Neural cell (in vitro differentiated cells): ENCODE results near the gene PARVG. TPM values are rescaled to one million over a fixed set of nuclear protein-coding genes. Genes with fewer than 3 reads are reported as not detected.

Source experiments
- H2AFZ ChIP-seq: fragments of 200-600, 300-800 bp; sonication (generic), shearing (Covaris generic); 2 replicates; pipeline ENCODE4 v1.6.0; 2014; ENCODE audit warnings: low read depth, mild to moderate bottlenecking, antibody characterized with exemption, low read length, moderate library complexity
- H3F3A ChIP-seq: fragments of 200-600 bp; shearing (Covaris generic); 2 replicates; pipeline ENCODE4 v1.6.1; 2016; ENCODE audit warnings: mild to moderate bottlenecking, moderate library complexity, mixed read lengths, antibody characterized with exemption, low read length; ENCODE audit not compliant: insufficient read depth, poor library complexity, severe bottlenecking
- H3K27ac ChIP-seq: fragments of 200-600, 300-800 bp; sonication (generic), shearing (Covaris generic); 2 replicates; pipeline ENCODE4 v1.5.1; 2014; ENCODE audit warnings: mild to moderate bottlenecking, low read length, moderate library complexity
- H3K27me3 ChIP-seq: fragments of 300-800, 200-600 bp; sonication (generic), shearing (Covaris generic); 2 replicates; pipeline ENCODE4 v1.6.0; 2014; ENCODE audit warnings: mild to moderate bottlenecking, low read depth, low read length, moderate library complexity; ENCODE audit not compliant: insufficient read depth
- H3K36me3 ChIP-seq: fragments of 300-800, 200-600 bp; sonication (generic), shearing (Covaris generic); 2 replicates; pipeline ENCODE4 v1.5.1; 2014; ENCODE audit warnings: mild to moderate bottlenecking, antibody characterized with exemption, low read length, moderate library complexity; ENCODE audit not compliant: insufficient read depth
- H3K4me2 ChIP-seq: fragments of 300-800, 200-600 bp; sonication (generic), shearing (Covaris generic); 2 replicates; pipeline ENCODE4 v1.6.0; 2014; ENCODE audit warnings: mild to moderate bottlenecking, low read length
- H3K4me3 ChIP-seq: fragments of 300-800, 200-600 bp; sonication (generic), shearing (Covaris generic); 2 replicates; pipeline ENCODE4 v1.5.1; 2014; ENCODE audit warnings: mild to moderate bottlenecking, low read length, moderate library complexity
- H3K79me2 ChIP-seq: fragments of 200-600 bp; shearing (Covaris generic); replicated peaks from 2 replicates; pipeline ENCODE4 v1.6.0; 2014; ENCODE audit warnings: mild to moderate bottlenecking, low read length, moderate library complexity; ENCODE audit not compliant: insufficient read depth
- H3K9ac ChIP-seq: fragments of 300-800, 200-600 bp; sonication (generic), shearing (Covaris generic); 2 replicates; pipeline ENCODE4 v1.6.1; 2016; ENCODE audit warnings: mild to moderate bottlenecking, low read length, mixed read lengths
- H3K9me2 ChIP-seq: fragments of 200-600 bp; shearing (Covaris generic); 2 replicates; pipeline ENCODE4 v1.6.1; 2016; ENCODE audit warnings: mild to moderate bottlenecking, low read length, mixed read lengths; ENCODE audit not compliant: insufficient read depth
- H3K9me3 ChIP-seq: fragments of 200-600, 300-800 bp; sonication (generic), shearing (Covaris generic); 2 replicates; pipeline ENCODE4 v1.6.1; 2016; ENCODE audit warnings: mild to moderate bottlenecking, mixed run types, low read length, moderate library complexity, mixed read lengths
- H4K20me1 ChIP-seq: fragments of 200-600 bp; shearing (Covaris generic); 2 replicates; pipeline ENCODE4 v1.6.1; 2016; ENCODE audit warnings: mild to moderate bottlenecking, mixed run types; ENCODE audit not compliant: insufficient read depth
- CTCF ChIP-seq: fragments of 450-650 bp; IDR thresholded peaks from 2 replicates; pipeline ENCODE4 v1.5.1; 2014; ENCODE audit warnings: antibody characterized with exemption, mild to moderate bottlenecking, moderate library complexity; ENCODE audit not compliant: poor library complexity, severe bottlenecking
- EP300 ChIP-seq: fragments of 450-650 bp; conservative IDR thresholded peaks from 2 replicates; pipeline ENCODE4 v1.6.1; 2014; ENCODE audit warnings: antibody characterized with exemption, mild to moderate bottlenecking, moderate library complexity; ENCODE audit not compliant: poor library complexity, severe bottlenecking
- EZH2 ChIP-seq: fragments of 200-600, 300-800 bp; shearing (Covaris generic), sonication (generic); IDR thresholded peaks from 2 replicates; pipeline ENCODE4 v1.6.1; 2014; ENCODE audit warnings: antibody characterized with exemption, low read length, borderline replicate concordance, mild to moderate bottlenecking; ENCODE audit not compliant: insufficient read depth, poor library complexity, severe bottlenecking
- MXI1 ChIP-seq: fragments of 450-650 bp; conservative IDR thresholded peaks from 2 replicates; pipeline ENCODE4 v1.6.1; 2014; ENCODE audit warnings: antibody characterized with exemption, mild to moderate bottlenecking; ENCODE audit not compliant: poor library complexity, severe bottlenecking
- POLR2AphosphoS5 ChIP-seq: IDR thresholded peaks from 2 replicates; pipeline ENCODE4 v1.6.1; 2012
- RAD21 ChIP-seq: fragments of 450-650 bp; conservative IDR thresholded peaks from 2 replicates; pipeline ENCODE4 v1.6.1; 2014; ENCODE audit warnings: antibody characterized with exemption, mild to moderate bottlenecking, moderate library complexity
- REST ChIP-seq: IDR thresholded peaks from 2 replicates; pipeline ENCODE4 v1.6.1; 2012; ENCODE audit warnings: borderline replicate concordance
- SMC3 ChIP-seq: fragments of 450-650 bp; conservative IDR thresholded peaks from 2 replicates; pipeline ENCODE4 v1.6.1; 2014; ENCODE audit warnings: antibody characterized with exemption, mild to moderate bottlenecking, moderate library complexity; ENCODE audit not compliant: poor library complexity
- TAF1 ChIP-seq: IDR thresholded peaks from 2 replicates; pipeline ENCODE4 v1.6.1; 2012; ENCODE audit warnings: low read depth
- polyA plus RNA-seq: library from polyadenylated mRNA; depleted of rRNA; stranded (reverse); fragments of >200 nt; gene quantifications from 2 replicates; pipeline ENCODE4 v1.2.3, GENCODE V29; 2014

Gene PARVG
- polyA plus RNA-seq, 1 donor from 2014 or later: not detected

GRCh38 chr22:44200451-44200850 is 19.7 kb downstream of the PARVG start:
- H3K79me2 ChIP-seq: no peaks in the 10 kb centered on the region
- H4K20me1 ChIP-seq: no peaks in the 10 kb centered on the region
- H3F3A ChIP-seq: no peaks in the 10 kb centered on the region
- no peak overlapping the region for H3K4me3 ChIP-seq
- TF ChIP-seq EP300: no peak
- no peak for TF ChIP-seq TAF1
- TF ChIP-seq CTCF: no peak
- no peak for TF ChIP-seq RAD21
- no peak for TF ChIP-seq POLR2AphosphoS5
- no peak for TF ChIP-seq MXI1
- no peak for TF ChIP-seq EZH2
- no peak for TF ChIP-seq REST
- no peak for TF ChIP-seq SMC3
- H3K27ac ChIP-seq: no peak overlapping the region
- no peaks in the 10 kb centered on the region for H3K36me3 ChIP-seq
- no peaks in the 10 kb centered on the region for H3K9me2 ChIP-seq
- no peaks in the 10 kb centered on the region for H3K27me3 ChIP-seq
- no peak overlapping the region for H3K4me2 ChIP-seq
- H3K9ac ChIP-seq: no peak overlapping the region
- H2AFZ ChIP-seq: no peak overlapping the region
- no peaks in the 10 kb centered on the region for H3K9me3 ChIP-seq

- Histone ChIP-seq H3K27ac (no peak overlapping the region), H2AFZ (no peak overlapping the region), H3K4me2 (no peak overlapping the region)
Measured at GRCh38 chr22:44200855-44201550, 20.3 kb downstream of the PARVG start.

More at GRCh38 chr22:44200855-44201550, 20.3 kb downstream of the PARVG start:
- Histone ChIP-seq H3K4me3 (no peak overlapping the region), H3F3A (no peaks in the 10 kb centered on the region), H3K9me3 (no peaks in the 10 kb centered on the region), H3K9me2 (no peaks in the 10 kb centered on the region), H3K36me3 (no peaks in the 10 kb centered on the region), H3K9ac (no peak overlapping the region), H3K79me2 (no peaks in the 10 kb centered on the region), H3K27me3 (no peaks in the 10 kb centered on the region), H4K20me1 (no peaks in the 10 kb centered on the region)
- TF ChIP-seq REST (no peak), SMC3 (no peak), TAF1 (no peak), CTCF (no peak), MXI1 (no peak), EZH2 (no peak), RAD21 (no peak), POLR2AphosphoS5 (no peak), EP300 (no peak)
